HG03521 (cell line): ENCODE results near the gene EFS.

Experiments used
- ATAC-seq: cut with Tn5 transposase; IDR thresholded peaks from one replicate; pipeline ENCODE4 v1.9.1; 2021; ENCODE audit warnings: mild to moderate bottlenecking, moderate library complexity; ENCODE audit not compliant: unreplicated experiment

The EFS gene

GRCh38 chr14:23307687-23308644, 57.0 kb downstream of the EFS start:
- ATAC-seq = no peak

- no peak for ATAC-seq
Measured at GRCh38 chr14:23307146-23307530, 57.8 kb downstream of the EFS start.

- ATAC-seq = no peak
Measured at GRCh38 chr14:23306412-23307145, 58.4 kb downstream of the EFS start, which contains the start of gene BCL2L2. Gene BCL2L2, plus strand, starts transcription at chr14:23306833. Its CDS starts 935 bp downstream, at chr14:23307768.
